ENCODE measurements around the gene IGF2R. TPM values are rescaled to one million over a fixed set of nuclear protein-coding genes. Genes with fewer than 3 reads are reported as not detected.

IGF2R gene
- polyA plus RNA-seq, 2 donors = 12.9 to 15.0 TPM

GRCh38 chr6:160146454-160147145 lies 177.7 kb downstream of the IGF2R start:
- H3K9me3 ChIP-seq (ENCODE audit: control insufficient read depth in 2 of 2, insufficient read depth in 1 of 2, low read depth in 1 of 2, low read length in 1 of 2) = no peaks in the 10 kb centered on the region
- peaks cover 0 to 3% of the 10 kb centered on the region in 2 donors for H3K4me1 ChIP-seq (ENCODE audit: control insufficient read depth in 2 of 2, insufficient read depth in 2 of 2, low read length in 1 of 2)
- H3K4me3 ChIP-seq (ENCODE audit: low read depth in 1 of 2, low read length in 2 of 2) = no peak overlapping the region
- peaks cover 0 to 2% of the 10 kb centered on the region in 2 donors for H3K36me3 ChIP-seq (ENCODE audit: control insufficient read depth in 2 of 2, insufficient read depth in 2 of 2, low read length in 1 of 2)
- 83 to 90% methylated on average over 6 of the region's 6 CpGs for WGBS, 2 donors
- H3K27ac ChIP-seq (ENCODE audit: low read depth in 2 of 2, low read length in 1 of 2) = peak overlapping the region in 1 of 2 donors; percentile 10
- H3K27me3 ChIP-seq (ENCODE audit: control insufficient read depth in 1 of 2, insufficient read depth in 2 of 2, low read length in 2 of 2) = no peaks in the 10 kb centered on the region

GRCh38 chr6:160147146-160147536 lies 178.3 kb downstream of the IGF2R start:
- 81 to 82% methylated on average over 3 of the region's 3 CpGs for WGBS, 2 donors
- Histone ChIP-seq H3K27me3 (ENCODE audit: control insufficient read depth in 1 of 2, insufficient read depth in 2 of 2, low read length in 2 of 2) (no peaks in the 10 kb centered on the region), H3K27ac (ENCODE audit: low read depth in 2 of 2, low read length in 1 of 2) (no peak overlapping the region), H3K4me3 (ENCODE audit: low read depth in 1 of 2, low read length in 2 of 2) (no peak overlapping the region), H3K36me3 (ENCODE audit: control insufficient read depth in 2 of 2, insufficient read depth in 2 of 2, low read length in 1 of 2) (peaks cover 0 to 2% of the 10 kb centered on the region in 2 donors), H3K9me3 (ENCODE audit: control insufficient read depth in 2 of 2, insufficient read depth in 1 of 2, low read depth in 1 of 2, low read length in 1 of 2) (no peaks in the 10 kb centered on the region), H3K4me1 (ENCODE audit: control insufficient read depth in 2 of 2, insufficient read depth in 2 of 2, low read length in 1 of 2) (peaks cover 0 to 3% of the 10 kb centered on the region in 2 donors)

- Histone ChIP-seq H3K27ac (ENCODE audit: low read depth in 2 of 2, low read length in 1 of 2) (no peak overlapping the region), H3K27me3 (ENCODE audit: control insufficient read depth in 1 of 2, insufficient read depth in 2 of 2, low read length in 2 of 2) (no peaks in the 10 kb centered on the region), H3K36me3 (ENCODE audit: control insufficient read depth in 2 of 2, insufficient read depth in 2 of 2, low read length in 1 of 2) (peaks cover 0 to 2% of the 10 kb centered on the region in 2 donors), H3K4me1 (ENCODE audit: control insufficient read depth in 2 of 2, insufficient read depth in 2 of 2, low read length in 1 of 2) (no peaks in the 10 kb centered on the region), H3K4me3 (ENCODE audit: low read depth in 1 of 2, low read length in 2 of 2) (no peak overlapping the region), H3K9me3 (ENCODE audit: control insufficient read depth in 2 of 2, insufficient read depth in 1 of 2, low read depth in 1 of 2, low read length in 1 of 2) (no peaks in the 10 kb centered on the region)
- 94 to 98% methylated on average over 3 of the region's 3 CpGs for WGBS, 2 donors
Observed at GRCh38 chr6:160154471-160154870, 185.6 kb downstream of the IGF2R start.

- Histone ChIP-seq H3K4me3 (ENCODE audit: low read depth in 1 of 2, low read length in 2 of 2) (no peak overlapping the region), H3K4me1 (ENCODE audit: control insufficient read depth in 2 of 2, insufficient read depth in 2 of 2, low read length in 1 of 2) (no peaks in the 10 kb centered on the region), H3K9me3 (ENCODE audit: control insufficient read depth in 2 of 2, insufficient read depth in 1 of 2, low read depth in 1 of 2, low read length in 1 of 2) (no peaks in the 10 kb centered on the region), H3K27me3 (ENCODE audit: control insufficient read depth in 1 of 2, insufficient read depth in 2 of 2, low read length in 2 of 2) (no peaks in the 10 kb centered on the region), H3K27ac (ENCODE audit: low read depth in 2 of 2, low read length in 1 of 2) (no peak overlapping the region), H3K36me3 (ENCODE audit: control insufficient read depth in 2 of 2, insufficient read depth in 2 of 2, low read length in 1 of 2) (peaks cover 0 to 2% of the 10 kb centered on the region in 2 donors)
- 62 to 64% methylated on average over 1 of the region's 1 CpG for WGBS, 2 donors
Observed at GRCh38 chr6:160156842-160157241, 188.0 kb downstream of the IGF2R start.

GRCh38 chr6:160160450-160160849 lies 191.6 kb downstream of the IGF2R start:
- Histone ChIP-seq H3K27ac (ENCODE audit: low read depth in 2 of 2, low read length in 1 of 2) (no peak overlapping the region), H3K27me3 (ENCODE audit: control insufficient read depth in 1 of 2, insufficient read depth in 2 of 2, low read length in 2 of 2) (no peaks in the 10 kb centered on the region), H3K9me3 (ENCODE audit: control insufficient read depth in 2 of 2, insufficient read depth in 1 of 2, low read depth in 1 of 2, low read length in 1 of 2) (no peaks in the 10 kb centered on the region), H3K36me3 (ENCODE audit: control insufficient read depth in 2 of 2, insufficient read depth in 2 of 2, low read length in 1 of 2) (no peaks in the 10 kb centered on the region), H3K4me3 (ENCODE audit: low read depth in 1 of 2, low read length in 2 of 2) (no peak overlapping the region), H3K4me1 (ENCODE audit: control insufficient read depth in 2 of 2, insufficient read depth in 2 of 2, low read length in 1 of 2) (no peaks in the 10 kb centered on the region)
- WGBS, 2 donors = 52 to 56% methylated on average over 6 of the region's 6 CpGs

Other genes with a start within 250 kb of the IGF2R start
- 10 to 100 TPM; 55.8 to 75.6 TPM for gene WTAP, start 241.6 kb upstream of the IGF2R start, polyA plus RNA-seq
- gene ACAT2, start 207.0 kb upstream of the IGF2R start, polyA plus RNA-seq = 10 to 100 TPM; 59.7 to 73.5 TPM
- gene TCP1, start 179.5 kb upstream of the IGF2R start, polyA plus RNA-seq = 10 to 100 TPM; 71.3 to 93.6 TPM
- 100 to 1,000 TPM in 1 of 2 donors, 10 to 100 TPM in 1; 64.0 to 117 TPM for gene MRPL18, start 178.6 kb upstream of the IGF2R start, polyA plus RNA-seq
- gene PNLDC1, start 168.8 kb upstream of the IGF2R start, polyA plus RNA-seq = under 1 TPM; 0.02 to 0.20 TPM
- not detected for gene MAS1, start 78.1 kb upstream of the IGF2R start, polyA plus RNA-seq
- under 1 TPM; 0.13 to 0.43 TPM for gene SLC22A1, start 152.7 kb downstream of the IGF2R start, polyA plus RNA-seq